HG02885 (cell line): Measurements from ENCODE around the gene TMEM200C.
"Not testable (repeated sequence)": the region's sequence is repeated elsewhere in the genome, so short reads cannot be mapped to it uniquely, and the experiment has no call there.

Experiments used
- ATAC-seq: cut with Tn5 transposase; IDR thresholded peaks from one replicate; pipeline ENCODE4 v1.9.1; 2021; ENCODE audit warnings: mild to moderate bottlenecking; ENCODE audit not compliant: unreplicated experiment, poor library complexity

TMEM200C gene

GRCh38 chr18:5893956-5894610 is 1.2 kb downstream of the TMEM200C start:
- no peak for ATAC-seq

GRCh38 chr18:5892823-5893431 is 2.4 kb downstream of the TMEM200C start:
- ATAC-seq = no peak

GRCh38 chr18:5891854-5892215 is 3.5 kb downstream of the TMEM200C start:
- no peak for ATAC-seq

- no peak for ATAC-seq
Observed at GRCh38 chr18:5891184-5891853, 4.0 kb downstream of the TMEM200C start.

- peak; percentile 88 for ATAC-seq
Observed at GRCh38 chr18:5890331-5891183, 4.8 kb downstream of the TMEM200C start.

GRCh38 chr18:5885361-5885760 is 10.0 kb downstream of the TMEM200C start:
- ATAC-seq = no peak

- ATAC-seq = peak; percentile 77
Observed at GRCh38 chr18:5884375-5884774, 10.9 kb downstream of the TMEM200C start.

GRCh38 chr18:5879479-5879882 is 15.8 kb downstream of the TMEM200C start:
- no peak for ATAC-seq

GRCh38 chr18:5876891-5877290 is 18.4 kb downstream of the TMEM200C start:
- no peak for ATAC-seq

- no peak for ATAC-seq
Observed at GRCh38 chr18:5874336-5874735, 21.0 kb downstream of the TMEM200C start.

- ATAC-seq = no peak
Observed at GRCh38 chr18:5872886-5873285, 22.4 kb downstream of the TMEM200C start.

- no peak for ATAC-seq
Observed at GRCh38 chr18:5871426-5871825, 23.9 kb downstream of the TMEM200C start.

- peak; percentile 92 for ATAC-seq
Observed at GRCh38 chr18:5868218-5868854, 27.0 kb downstream of the TMEM200C start.

GRCh38 chr18:5865521-5865920 is 29.8 kb downstream of the TMEM200C start:
- ATAC-seq = no peak

GRCh38 chr18:5862127-5862526 is 33.2 kb downstream of the TMEM200C start:
- ATAC-seq = not testable (repeated sequence)

GRCh38 chr18:5857180-5857579 is 38.1 kb downstream of the TMEM200C start:
- ATAC-seq = no peak

GRCh38 chr18:5853253-5853652 is 42.1 kb downstream of the TMEM200C start:
- no peak for ATAC-seq

GRCh38 chr18:5851998-5852397 is 43.3 kb downstream of the TMEM200C start:
- no peak for ATAC-seq

GRCh38 chr18:5842653-5843052 is 52.7 kb downstream of the TMEM200C start:
- no peak for ATAC-seq

GRCh38 chr18:5841518-5841917 is 53.8 kb downstream of the TMEM200C start:
- no peak for ATAC-seq
